H1 (cell line): ENCODE data around the gene EYA2. TPM values are rescaled to one million over a fixed set of nuclear protein-coding genes. Genes with fewer than 3 reads are reported as not detected.

Experiments
- CTCF ChIA-PET: fragments of 300-600 bp; sonication (Branson Sonifier 250); formaldehyde crosslinking; loops from one replicate; lab custom pipeline; 2021; ENCODE audit not compliant: partially characterized antibody; lab: Charles Lee
- POLR2A ChIA-PET: fragments of 300-600 bp; sonication (Branson Sonifier 250); formaldehyde crosslinking; loops from one replicate; lab custom pipeline; 2021; ENCODE audit warnings: inconsistent platforms; ENCODE audit not compliant: partially characterized antibody; lab: Charles Lee
- DNase-seq, 2 experiments: peaks; one replicate each; pipeline versions ENCODE4 v3.0.0 to v3.0.0-alpha.2; 2010 to 2022; ENCODE audit warnings: low spot score in 2 of 2, low read depth in 1 of 2, mixed read lengths in 1 of 2
- FAIRE-seq: peaks from 2 replicates; lab custom pipeline; 2011; peaks lifted over from hg19 to GRCh38; lab: Jason Lieb, UNC
- H2AFZ ChIP-seq: 2 replicates; pipeline ENCODE4 v1.8.1; 2012; ENCODE audit warnings: low read length, inconsistent platforms
- H2AK5ac ChIP-seq: 2 replicates; pipeline ENCODE4 v1.6.1; 2013; ENCODE audit warnings: low read depth, low read length
- H2BK120ac ChIP-seq: replicated peaks from 2 replicates; pipeline ENCODE3; 2013; ENCODE audit warnings: low read depth, low read length, inconsistent platforms
- H2BK12ac ChIP-seq: 2 replicates; pipeline ENCODE4 v1.6.1; 2013; ENCODE audit warnings: low read depth, low read length
- H2BK15ac ChIP-seq: 2 replicates; pipeline ENCODE4 v1.6.1; 2013; ENCODE audit warnings: low read length
- H2BK20ac ChIP-seq: 2 replicates; pipeline ENCODE4 v1.6.1; 2013; ENCODE audit warnings: low read length
- H2BK5ac ChIP-seq: 2 replicates; pipeline ENCODE4 v1.6.1; 2013; ENCODE audit warnings: low read depth, low read length
- H3K14ac ChIP-seq: 2 replicates; pipeline ENCODE4 v1.6.1; 2013; ENCODE audit warnings: inconsistent platforms; ENCODE audit not compliant: insufficient read length
- H3K18ac ChIP-seq: 2 replicates; pipeline ENCODE4 v1.6.1; 2013; ENCODE audit warnings: low read length; ENCODE audit errors: extremely low read depth
- H3K23ac ChIP-seq: 2 replicates; pipeline ENCODE4 v1.6.1; 2013; ENCODE audit warnings: inconsistent platforms; ENCODE audit not compliant: insufficient read length
- H3K23me2 ChIP-seq: 2 replicates; pipeline ENCODE4 v1.6.1; 2013; ENCODE audit warnings: low read depth, low read length
- H3K27ac ChIP-seq: 2 replicates; pipeline ENCODE4 v1.6.1; 2011; ENCODE audit warnings: low read depth, low read length, inconsistent platforms
- H3K27me3 ChIP-seq, 4 experiments: replicated peaks in 1 of 4; 1 replicate in 1 of 4; 2 replicates in 3 of 4; pipeline versions ENCODE4 v1.6.1 to v1.8.1; 2011 to 2013; ENCODE audit warnings: low read length in 3 of 4, mild to moderate bottlenecking in 3 of 4, inconsistent platforms in 2 of 4, mixed read lengths in 2 of 4, moderate library complexity in 1 of 4; ENCODE audit not compliant: control insufficient read depth in 3 of 4, insufficient read depth in 3 of 4; ENCODE audit errors: extremely low read depth in 1 of 4
- H3K36me3 ChIP-seq, 4 experiments: 2 replicates each; pipeline versions ENCODE4 v1.6.1 to v1.8.1; 2011 to 2013; ENCODE audit warnings: mild to moderate bottlenecking in 4 of 4, low read length in 3 of 4, moderate library complexity in 2 of 4, control low read depth in 1 of 4, inconsistent platforms in 1 of 4; ENCODE audit not compliant: insufficient read depth in 4 of 4, control insufficient read depth in 2 of 4
- H3K4ac ChIP-seq: replicated peaks from 2 replicates; pipeline ENCODE3; 2013; ENCODE audit warnings: low read length, low read depth, mixed read lengths, inconsistent platforms; ENCODE audit not compliant: insufficient read length
- H3K4me1 ChIP-seq, 4 experiments: replicated peaks in 1 of 4; 1 replicate in 1 of 4; 2 replicates in 3 of 4; pipeline versions ENCODE4 v1.6.1 to v1.8.1; 2011 to 2013; ENCODE audit warnings: low read length in 3 of 4, inconsistent platforms in 2 of 4, mixed read lengths in 1 of 4; ENCODE audit not compliant: insufficient read depth in 4 of 4, control insufficient read depth in 3 of 4
- H3K4me2 ChIP-seq, 2 experiments: 2 replicates each; pipeline versions ENCODE4 v1.6.1 to v1.8.1; 2011 to 2013; ENCODE audit warnings: low read depth in 2 of 2, low read length in 2 of 2, control low read depth in 1 of 2, inconsistent platforms in 1 of 2, mild to moderate bottlenecking in 1 of 2; ENCODE audit not compliant: insufficient read depth in 1 of 2
- H3K4me3 ChIP-seq, 4 experiments: fragments of 200-600, 300-600 bp in 1 of 4; sonication (generic), shearing (Covaris generic), sonication (Bioruptor Twin) in 1 of 4; 2 replicates each; pipeline versions ENCODE4 v1.5.1 to v1.8.1; 2011 to 2016; ENCODE audit warnings: low read length in 4 of 4, low read depth in 3 of 4, control low read depth in 2 of 4, inconsistent platforms in 2 of 4, mild to moderate bottlenecking in 2 of 4, mixed read lengths in 1 of 4, moderate library complexity in 1 of 4; ENCODE audit not compliant: insufficient read depth in 2 of 4; ENCODE audit errors: extremely low read depth in 1 of 4
- H3K56ac ChIP-seq: replicated peaks from 2 replicates; pipeline ENCODE3; 2013; ENCODE audit warnings: low read depth, mild to moderate bottlenecking, mixed read lengths, low read length, inconsistent platforms; ENCODE audit not compliant: insufficient read length
- H3K79me1 ChIP-seq: 2 replicates; pipeline ENCODE4 v1.6.1; 2013; ENCODE audit warnings: low read depth, low read length, control low read depth
- H3K79me2 ChIP-seq, 2 experiments: 2 replicates each; pipeline versions ENCODE4 v1.6.1 to v1.8.1; 2012 to 2013; ENCODE audit warnings: low read length in 2 of 2, mild to moderate bottlenecking in 2 of 2, inconsistent platforms in 1 of 2; ENCODE audit not compliant: insufficient read depth in 2 of 2, control insufficient read depth in 1 of 2
- H3K9ac ChIP-seq, 4 experiments: replicated peaks in 1 of 4; 1 replicate in 1 of 4; 2 replicates in 3 of 4; pipeline versions ENCODE4 v1.6.1 to v1.8.1; 2011 to 2013; ENCODE audit warnings: low read depth in 3 of 4, low read length in 3 of 4, control low read depth in 2 of 4, mild to moderate bottlenecking in 2 of 4, moderate library complexity in 2 of 4, inconsistent platforms in 1 of 4; ENCODE audit errors: extremely low read depth in 1 of 4
- H3K9me3 ChIP-seq, 2 experiments: 2 replicates each; pipeline versions ENCODE4 v1.6.1 to v1.8.1; 2012 to 2013; ENCODE audit warnings: mild to moderate bottlenecking in 2 of 2, moderate library complexity in 2 of 2, control low read depth in 1 of 2, inconsistent platforms in 1 of 2, low read depth in 1 of 2, low read length in 1 of 2, mixed read lengths in 1 of 2; ENCODE audit not compliant: insufficient read depth in 2 of 2
- H4K20me1 ChIP-seq, 2 experiments: replicated peaks in 1 of 2; 2 replicates each; pipeline versions ENCODE3 to v1.8.1; 2011 to 2013; ENCODE audit warnings: inconsistent platforms in 2 of 2, low read length in 2 of 2, mild to moderate bottlenecking in 1 of 2; ENCODE audit not compliant: insufficient read depth in 2 of 2, control insufficient read depth in 1 of 2
- H4K5ac ChIP-seq: 2 replicates; pipeline ENCODE4 v1.6.1; 2013; ENCODE audit warnings: low read length, low read depth, mixed read lengths, inconsistent platforms; ENCODE audit not compliant: insufficient read length
- H4K8ac ChIP-seq: 2 replicates; pipeline ENCODE4 v1.8.0; 2013; ENCODE audit warnings: mild to moderate bottlenecking, moderate library complexity, low read length, inconsistent platforms; ENCODE audit not compliant: insufficient read depth; ENCODE audit errors: extremely low read depth
- H4K91ac ChIP-seq: replicated peaks from 2 replicates; pipeline ENCODE3; 2013; ENCODE audit warnings: low read length, mixed read lengths, inconsistent platforms; ENCODE audit not compliant: insufficient read length
- JUN ChIP-seq: IDR thresholded peaks from 2 replicates; pipeline ENCODE4 v1.6.1; 2011; ENCODE audit warnings: low read depth, mild to moderate bottlenecking, improper control_type of control experiment, low read length
- KDM1A ChIP-seq: fragments of 200-600, 300-600 bp; sonication (generic); IDR thresholded peaks from 2 replicates; pipeline ENCODE4 v1.7.1; 2016; ENCODE audit warnings: mild to moderate bottlenecking, low read length, borderline replicate concordance
- WGBS, 2 experiments: shearing (Covaris generic) in 1 of 2; methylation state at CpG; one replicate each; pipeline versions ENCODE4 v1.1.6 to v1.1.7; 2013 to 2015; ENCODE audit warnings: low lambda C conversion rate in 2 of 2, mixed read lengths in 2 of 2, inconsistent platforms in 1 of 2, low coverage in 1 of 2, missing lambda C conversion rate in 1 of 2; ENCODE audit not compliant: insufficient replicate concordance in 2 of 2, insufficient coverage in 1 of 2, insufficient read length in 1 of 2; ENCODE audit errors: extremely low coverage in 1 of 2, missing lambda C conversion rate in 1 of 2; 5-methylcytosine and 5-hydroxymethylcytosine counted together
- polyA plus RNA-seq, 7 experiments: library from polyadenylated mRNA; depleted of rRNA in 3 of 7; stranded (reverse) in 5 of 7; unstranded in 2 of 7; fragments of >200 nt in 5 of 7; fragments of 200-250 nt in 2 of 7; gene quantifications; 1 replicate in 5 of 7; 2 replicates in 1 of 7; 4 replicates in 1 of 7; pipeline versions ENCODE4 v1.2.1 to v1.2.3, GENCODE V29; 2011 to 2013; ENCODE audit warnings: missing spikeins in 2 of 7, mixed read lengths in 2 of 7
- total RNA-seq: library from RNA; stranded (reverse); fragmentation: NEBNext Ultra II Directional; extraction: Animal tissue kit (Norgen Biotek cat#: 25700); gene quantifications from 2 replicates; pipeline ENCODE4 v1.2.1, GENCODE V29; 2021

EYA2 gene
- total and polyA plus RNA-seq, 2 of the 8 experiments (the other 6 are each of a cell fraction or from before 2014, with no cell fraction given) = 1.6 to 1.7 TPM

GRCh38 chr20:47115694-47116093, 221.1 kb downstream of the EYA2 start:
- Histone ChIP-seq H3K4me1 (peaks cover 0 to 7% (median 3%) of the 10 kb centered on the region in 4 experiments; a peak in 4 of 7 replicates), H3K4ac (no peak overlapping the region), H3K9ac (no peak overlapping the region), H3K56ac (no peak overlapping the region), H3K14ac (no peak overlapping the region), H3K4me2 (no peak overlapping the region), H3K36me3 (no peaks in the 10 kb centered on the region), H3K79me1 (no peaks in the 10 kb centered on the region), H3K79me2 (no peaks in the 10 kb centered on the region), H4K20me1 (no peaks in the 10 kb centered on the region), H2BK120ac (no peak overlapping the region), H2BK20ac (no peak overlapping the region), H3K27me3 (no peaks in the 10 kb centered on the region), H2BK12ac (no peak overlapping the region), H3K18ac (no peak overlapping the region), H4K91ac (no peak overlapping the region), H3K23ac (no peak overlapping the region), H2BK15ac (no peak overlapping the region), H3K23me2 (no peaks in the 10 kb centered on the region), H3K27ac (no peak overlapping the region), H2AFZ (no peak overlapping the region), H4K8ac (no peak overlapping the region), H3K9me3 (peaks cover 0 to 1% of the 10 kb centered on the region in 2 experiments; a peak in 1 of 4 replicates), H4K5ac (no peak overlapping the region), H3K4me3 (no peak overlapping the region), H2AK5ac (no peak overlapping the region), H2BK5ac (no peak overlapping the region)
- WGBS, 2 experiments = 93% methylated on average over 4 of the region's 4 CpGs; no CpG with 5 or more reads in 1 of the 2 experiments
- TF ChIP-seq JUN (no peak), KDM1A (peak; percentile 32; the same call in 1 of the 2 replicates)
- CTCF ChIA-PET = no interaction called here
- POLR2A ChIA-PET = no interaction called here
- FAIRE-seq = no peak
- no peak for DNase-seq
